ENCODE measurements around the gene NDUFV1. TPM values are rescaled to one million over a fixed set of nuclear protein-coding genes. Genes with fewer than 3 reads are reported as not detected.
"Not testable (repeated sequence)": the region's sequence is repeated elsewhere in the genome, so short reads cannot be mapped to it uniquely, and the experiment has no call there.

Gene NDUFV1
- total RNA-seq, 2 donors from 2014 or later: 422 to 434 TPM

- DNase-seq; ATAC-seq; intact Hi-C loops (cut with DNase I): not testable (repeated sequence)
Measured at GRCh38 chr11:67618901-67619659, 12.3 kb downstream of the NDUFV1 start.

- DNase-seq; ATAC-seq; intact Hi-C loops (cut with DNase I): not testable (repeated sequence)
Measured at GRCh38 chr11:67619683-67620618, 13.2 kb downstream of the NDUFV1 start.

DNA sequence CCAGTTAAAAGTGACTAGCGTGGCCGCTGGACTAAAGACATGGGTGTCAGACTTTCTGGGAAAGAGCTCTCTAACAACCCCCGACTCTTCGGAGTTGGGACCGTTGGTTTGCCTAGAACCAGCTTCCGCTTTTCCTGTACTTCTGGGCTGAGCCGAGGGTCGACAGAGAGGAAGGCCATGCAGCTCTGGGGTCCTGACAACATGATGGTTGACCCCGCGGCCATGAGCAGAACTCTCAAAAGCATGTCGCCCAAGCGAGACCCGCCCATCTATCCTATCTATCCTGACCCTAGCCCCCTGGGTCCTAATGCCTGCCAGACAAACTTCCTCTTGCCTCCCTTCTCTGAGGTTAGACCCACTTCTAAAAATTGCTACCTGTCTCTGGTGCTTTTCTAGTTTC is 13.9 kb downstream of the NDUFV1 start:
- DNase-seq; intact Hi-C loops (cut with DNase I); ATAC-seq: not testable (repeated sequence)

DNA sequence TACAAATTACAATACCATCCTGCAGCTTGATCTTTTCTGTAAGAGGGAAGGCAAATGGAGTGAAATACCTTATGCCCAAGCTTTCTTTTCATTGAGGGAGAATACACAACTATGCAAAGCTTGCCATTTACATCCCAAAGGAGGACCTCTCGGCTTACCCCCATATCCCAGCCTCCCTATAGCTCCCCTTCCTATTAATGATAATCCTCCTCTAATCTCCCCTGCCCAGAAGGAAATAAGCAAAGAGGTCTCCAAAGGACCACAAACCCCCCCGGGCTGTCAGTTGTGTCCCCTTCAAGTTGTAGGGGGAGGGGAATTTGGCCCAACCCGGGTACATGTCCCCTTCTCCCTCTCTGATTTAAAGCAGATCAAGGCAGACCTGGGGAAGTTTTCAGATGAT is 15.2 kb downstream of the NDUFV1 start:
- DNase-seq; ATAC-seq; intact Hi-C loops (cut with DNase I): not testable (repeated sequence)

- ATAC-seq; intact Hi-C loops (cut with DNase I); DNase-seq: not testable (repeated sequence)
Measured at GRCh38 chr11:67622905-67623304, 16.2 kb downstream of the NDUFV1 start.

GRCh38 chr11:67623795-67624194 is 17.1 kb downstream of the NDUFV1 start:
- intact Hi-C loops (cut with DNase I); DNase-seq; ATAC-seq: not testable (repeated sequence)

- ATAC-seq; intact Hi-C loops (cut with DNase I); DNase-seq: not testable (repeated sequence)
Measured at GRCh38 chr11:67626131-67626833, 19.5 kb downstream of the NDUFV1 start.

DNA sequence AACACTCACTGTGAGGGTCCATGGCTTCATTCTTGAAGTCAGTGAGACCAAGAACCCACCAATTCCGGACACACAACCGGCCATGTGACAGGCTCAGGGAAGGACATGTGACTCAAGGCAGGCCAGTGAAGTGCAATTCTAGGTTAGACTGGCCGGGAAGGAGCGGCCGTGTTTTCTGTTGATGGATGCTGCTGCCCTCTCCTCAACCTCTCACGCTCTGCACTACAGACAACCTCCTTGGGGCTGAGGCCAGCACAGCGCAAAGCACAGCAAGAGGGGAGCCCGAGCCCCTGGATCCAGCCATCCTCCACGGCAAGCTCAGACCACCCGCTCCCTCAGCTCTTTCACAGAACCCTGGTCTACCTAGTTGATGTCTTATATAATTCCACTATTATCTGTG is 20.2 kb downstream of the NDUFV1 start:
- intact Hi-C loops (cut with DNase I): no loop called here
- DNase-seq (peak; percentile 15), ATAC-seq (no peak)

DNA sequence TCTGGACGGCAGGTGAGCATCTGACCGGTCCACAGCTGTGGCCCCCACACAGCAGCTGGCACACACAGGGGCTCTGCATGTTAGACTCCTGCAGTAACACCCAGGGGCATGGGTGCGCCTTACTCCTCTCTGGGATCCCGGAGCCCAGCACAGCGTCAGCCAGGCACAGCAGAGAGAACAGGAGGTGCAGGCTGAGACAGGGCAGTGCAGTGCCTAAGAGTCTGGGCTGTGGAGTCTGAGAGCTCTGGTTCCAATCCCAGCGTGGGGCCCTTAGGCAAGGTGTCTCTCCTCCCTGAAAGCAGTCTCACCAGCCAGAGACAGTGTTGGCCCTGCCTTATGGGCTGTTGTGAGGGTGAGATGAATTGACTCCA is 20.7 kb downstream of the NDUFV1 start:
- ATAC-seq: no peak
- intact Hi-C loops (cut with DNase I): no loop called here
- peak; percentile 12 for DNase-seq

- ATAC-seq (no peak), DNase-seq (peak; percentile 20)
- intact Hi-C loops (cut with DNase I): no loop called here
Measured at GRCh38 chr11:67627812-67628624, 21.3 kb downstream of the NDUFV1 start.

- DNase-seq: peak; percentile 40
- intact Hi-C loops (cut with DNase I): no loop called here
Measured at GRCh38 chr11:67628710-67629385, 22.1 kb downstream of the NDUFV1 start.

DNA sequence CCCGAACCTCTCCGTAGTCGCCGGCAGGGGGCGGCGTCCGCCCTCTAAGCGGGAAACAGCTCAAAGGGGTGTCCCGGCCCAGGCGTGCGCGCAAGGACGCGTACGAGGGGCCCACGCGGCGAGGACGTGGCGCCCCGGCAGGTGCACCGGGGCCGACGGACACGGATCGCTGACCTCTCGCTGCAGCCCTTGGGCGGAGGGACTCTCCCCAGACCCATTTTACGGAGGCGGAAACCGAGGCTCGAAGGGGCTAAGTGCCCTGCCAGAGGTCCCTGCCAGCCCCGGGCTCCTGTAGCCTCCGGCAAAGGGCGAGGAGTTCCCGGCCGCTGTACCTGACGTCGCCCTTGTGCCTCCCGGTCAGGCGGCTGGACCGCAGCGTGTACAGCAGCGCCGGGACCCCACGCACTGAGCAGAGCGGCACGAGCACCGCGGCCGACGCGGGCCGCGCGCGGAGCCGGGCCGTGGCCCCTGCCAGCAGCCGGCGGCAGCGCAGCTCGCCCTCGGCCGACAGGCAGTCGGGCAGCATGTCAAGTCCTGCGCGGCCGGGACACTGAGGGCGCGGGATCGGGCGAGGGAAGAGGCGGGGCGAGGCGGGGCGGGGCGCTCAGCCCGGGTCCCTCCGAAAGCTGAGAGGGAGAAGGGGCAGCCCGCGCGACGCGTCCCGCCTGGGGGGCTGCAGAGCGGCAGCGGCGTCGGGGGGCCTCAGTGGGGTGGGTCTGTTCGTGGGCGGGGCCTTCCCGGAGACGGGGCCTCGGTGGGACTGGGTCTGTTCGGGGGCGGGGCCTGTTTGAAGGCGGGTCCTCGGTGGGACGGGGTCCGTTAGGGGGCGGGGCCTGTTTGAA is 22.9 kb downstream of the NDUFV1 start, which contains the start of gene NUDT8:
NUDT8 (minus strand) TSS at position 552 of the 842 bp plus-strand sequence; CDS start at position 526, 26 bp downstream.
- ATAC-seq (peak; percentile 76 to 77), DNase-seq (peak; percentile 86)
- intact Hi-C loops (cut with DNase I): no loop called here

More at GRCh38 chr11:67628710-67629385, 22.1 kb downstream of the NDUFV1 start:
- ATAC-seq: no peak

- peak; percentile 91 to 93 for ATAC-seq
- intact Hi-C loops (cut with DNase I): no loop called here
- DNase-seq: peak; percentile 100
Measured at GRCh38 chr11:67630228-67630942, 23.6 kb downstream of the NDUFV1 start.

DNA sequence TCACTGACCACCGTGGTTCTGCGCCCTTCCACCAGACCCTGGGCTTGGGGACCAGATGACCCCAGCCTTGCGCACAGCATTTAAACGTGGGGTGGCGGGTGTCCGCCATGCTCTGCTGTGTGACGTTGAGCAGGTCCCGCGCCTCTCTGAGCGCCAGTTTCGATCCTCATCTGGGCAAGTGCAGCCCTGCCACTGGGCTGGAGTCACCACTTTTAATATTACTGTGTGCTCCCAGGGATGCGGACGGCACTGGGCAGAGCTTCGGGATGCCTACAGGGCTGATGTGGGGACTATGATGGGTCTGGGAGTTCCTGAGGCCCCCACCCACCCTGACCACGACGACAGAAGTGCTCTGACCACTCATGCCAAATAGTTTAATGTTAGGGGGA is 24.2 kb downstream of the NDUFV1 start:
- intact Hi-C loops (cut with DNase I): no loop called here
- DNase-seq (no peak), ATAC-seq (no peak)

DNA sequence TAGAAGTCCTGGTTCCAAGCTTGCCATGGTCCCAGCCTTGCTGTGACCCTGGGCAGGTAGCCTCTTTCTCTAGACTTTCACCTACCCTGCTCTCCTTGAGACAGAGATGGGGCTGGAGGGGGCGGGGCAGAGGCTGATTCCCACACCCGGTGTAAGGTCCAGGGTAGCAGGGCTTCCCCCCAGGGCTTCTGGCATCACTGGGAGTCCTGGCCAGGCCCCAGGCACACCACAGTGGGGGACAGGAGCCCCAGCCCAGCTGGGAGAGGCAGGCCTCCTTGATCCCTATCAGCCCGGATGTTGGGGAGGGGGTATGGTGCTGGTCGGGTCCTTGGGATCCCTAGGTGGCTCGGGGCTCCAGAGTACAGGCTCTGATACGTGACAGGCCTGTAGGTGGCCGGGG is 24.7 kb downstream of the NDUFV1 start:
- intact Hi-C loops (cut with DNase I): no loop called here
- DNase-seq (peak; percentile 27), ATAC-seq (no peak)

GRCh38 chr11:67631853-67632174 is 25.1 kb downstream of the NDUFV1 start:
- ATAC-seq: no peak
- DNase-seq: no peak
- intact Hi-C loops (cut with DNase I): no loop called here

Data from left cardiac atrium (tissue), 4 donors.